Gastrocnemius medialis (tissue), 4 donors: ENCODE measurements around the gene MALRD1. TPM values are rescaled to one million over a fixed set of nuclear protein-coding genes. Genes with fewer than 3 reads are reported as not detected.

Experiments
- ATAC-seq, 2 donors: fragments of 150-250 bp; one replicate each; pipeline ENCODE4 v1.9.1; 2016
- DNase-seq, 2 donors: peaks; one replicate each; pipeline ENCODE4 v3.0.0-alpha.2; 2019
- H3K27ac ChIP-seq, 4 donors: fragments of 200-600 bp; sonication (generic); 1 replicate in 1 of 4; 2 replicates in 3 of 4; pipeline ENCODE4 v1.5.1; 2016 to 2018; ENCODE audit warnings: mild to moderate bottlenecking in 2 of 4, moderate library complexity in 1 of 4
- H3K27me3 ChIP-seq, 3 donors: fragments of 200-600 bp; sonication (generic) in 2 of 3; 1 replicate in 1 of 3; 2 replicates in 2 of 3; pipeline versions ENCODE4 v1.5.1 to v1.6.0; 2016 to 2019; ENCODE audit warnings: mild to moderate bottlenecking in 1 of 3, moderate library complexity in 1 of 3
- H3K36me3 ChIP-seq, 2 donors: fragments of 200-600 bp; sonication (generic) in 1 of 2; one replicate each; pipeline ENCODE4 v1.5.1; 2017 to 2018
- H3K4me1 ChIP-seq, 2 donors: fragments of 200-600 bp; sonication (generic) in 1 of 2; one replicate each; pipeline ENCODE4 v1.5.1; 2016 to 2017; ENCODE audit warnings: mild to moderate bottlenecking in 2 of 2
- H3K4me3 ChIP-seq, 4 donors: fragments of 200-600 bp; sonication (generic) in 3 of 4; 1 replicate in 1 of 4; 2 replicates in 3 of 4; pipeline ENCODE4 v1.5.1; 2016 to 2019; ENCODE audit warnings: mild to moderate bottlenecking in 2 of 4
- H3K9me3 ChIP-seq, 3 donors: fragments of 200-600 bp; sonication (generic) in 2 of 3; 1 replicate in 1 of 3; 2 replicates in 2 of 3; pipeline ENCODE4 v1.5.1; 2016 to 2019
- CTCF ChIP-seq, 5 experiments: fragments of 450-650 bp in 3 of 5; fragments of 200-600 bp in 2 of 5; sonication (generic) in 2 of 5; IDR thresholded peaks in 4 of 5; conservative IDR thresholded peaks in 1 of 5; 1 replicate in 4 of 5; 2 replicates in 1 of 5; pipeline ENCODE4 v1.5.1; 2016 to 2019; ENCODE audit warnings: antibody characterized with exemption in 5 of 5, mild to moderate bottlenecking in 3 of 5, moderate library complexity in 3 of 5
- POLR2A ChIP-seq, 2 donors: fragments of 450-650 bp; IDR thresholded peaks; one replicate each; pipeline ENCODE4 v1.6.1; 2017; ENCODE audit warnings: antibody characterized with exemption in 2 of 2, mild to moderate bottlenecking in 2 of 2, moderate library complexity in 2 of 2
- in situ Hi-C, 4 donors: fragments of 200-750 bp; cut with MboI; loops; one replicate each; pipeline versions ENCODE4 v1.15.0 to v1.8.0; 2017; ENCODE audit warnings: low sequenced_read_pairs in 4 of 4
- intact Hi-C: fragments of 100-400 bp; cut with DNase I; formaldehyde crosslinking; loops from one replicate; pipeline ENCODE4 v1.15.1; 2023; ENCODE audit warnings: low total_unique reads
- total RNA-seq, 4 donors: library from RNA; depleted of rRNA; stranded (reverse); fragments of >200 nt; gene quantifications; one replicate each; pipeline versions ENCODE4 v1.1.0 to v1.2.3, GENCODE V29; 2016

The MALRD1 gene
- total RNA-seq, 4 donors from 2014 or later: 0.75 TPM; not detected in 3

GRCh38 chr10:19461588-19461987 lies 413.0 kb downstream of the MALRD1 start:
- TF ChIP-seq CTCF (IDR thresholded peaks at IDR 0.05 in 4 of 5, conservative IDR thresholded peaks at IDR 0.05 in 1 of 5) (no peak), POLR2A (IDR thresholded peaks at IDR 0.05) (no peak)
- no peak overlapping the region for H3K4me3 ChIP-seq
- H3K36me3 ChIP-seq: no peaks in the 10 kb centered on the region
- H3K4me1 ChIP-seq: no peaks in the 10 kb centered on the region
- intact Hi-C loops (no loop called here), in situ Hi-C loops (no loop called here)
- no peaks in the 10 kb centered on the region for H3K27me3 ChIP-seq
- no peak overlapping the region for H3K27ac ChIP-seq
- no peaks in the 10 kb centered on the region for H3K9me3 ChIP-seq
- ATAC-seq: no peak
- DNase-seq: no peak

- DNase-seq (no peak), ATAC-seq (no peak)
- Histone ChIP-seq H3K36me3 (no peaks in the 10 kb centered on the region), H3K4me3 (no peak overlapping the region), H3K4me1 (no peaks in the 10 kb centered on the region), H3K27me3 (no peaks in the 10 kb centered on the region), H3K27ac (no peak overlapping the region), H3K9me3 (no peaks in the 10 kb centered on the region)
- intact Hi-C loops: no loop called here
- no peak for TF ChIP-seq CTCF (IDR thresholded peaks at IDR 0.05 in 4 of 5, conservative IDR thresholded peaks at IDR 0.05 in 1 of 5)
- no peak for TF ChIP-seq POLR2A (IDR thresholded peaks at IDR 0.05)
- in situ Hi-C loops: no loop called here
These were observed 418.1 kb downstream of the MALRD1 start for GRCh38 chr10:19466709-19467108.

- no peaks in the 10 kb centered on the region for H3K9me3 ChIP-seq
- H3K36me3 ChIP-seq: no peaks in the 10 kb centered on the region
- no peak overlapping the region for H3K27ac ChIP-seq
- TF ChIP-seq CTCF (IDR thresholded peaks at IDR 0.05 in 4 of 5, conservative IDR thresholded peaks at IDR 0.05 in 1 of 5) (no peak), POLR2A (IDR thresholded peaks at IDR 0.05) (no peak)
- no peak for DNase-seq
- in situ Hi-C loops (no loop called here), intact Hi-C loops (no loop called here)
- no peak for ATAC-seq
- H3K4me3 ChIP-seq: no peak overlapping the region
- no peaks in the 10 kb centered on the region for H3K27me3 ChIP-seq
- no peaks in the 10 kb centered on the region for H3K4me1 ChIP-seq
These were observed 419.8 kb downstream of the MALRD1 start for GRCh38 chr10:19468413-19468812.

GRCh38 chr10:19469521-19469920 lies 420.9 kb downstream of the MALRD1 start:
- H3K4me3 ChIP-seq: no peak overlapping the region
- H3K27me3 ChIP-seq: no peaks in the 10 kb centered on the region
- TF ChIP-seq POLR2A (IDR thresholded peaks at IDR 0.05) (no peak), CTCF (IDR thresholded peaks at IDR 0.05 in 4 of 5, conservative IDR thresholded peaks at IDR 0.05 in 1 of 5) (no peak)
- no peak overlapping the region for H3K27ac ChIP-seq
- intact Hi-C loops: no loop called here
- H3K36me3 ChIP-seq: no peaks in the 10 kb centered on the region
- no peaks in the 10 kb centered on the region for H3K9me3 ChIP-seq
- no peak for DNase-seq
- no peaks in the 10 kb centered on the region for H3K4me1 ChIP-seq
- in situ Hi-C loops: no loop called here
- no peak for ATAC-seq

- Histone ChIP-seq H3K27ac (no peak overlapping the region), H3K36me3 (no peaks in the 10 kb centered on the region), H3K4me3 (no peak overlapping the region), H3K27me3 (no peaks in the 10 kb centered on the region), H3K9me3 (no peaks in the 10 kb centered on the region), H3K4me1 (no peaks in the 10 kb centered on the region)
- in situ Hi-C loops: no loop called here
- DNase-seq (no peak), ATAC-seq (no peak)
- no peak for TF ChIP-seq POLR2A (IDR thresholded peaks at IDR 0.05)
- TF ChIP-seq CTCF (IDR thresholded peaks at IDR 0.05 in 4 of 5, conservative IDR thresholded peaks at IDR 0.05 in 1 of 5): no peak
- intact Hi-C loops: loop anchor here (10.0 kb wide), 1 partner anchor 205 kb away; no protein-coding TSS in a partner anchor
These were observed 431.3 kb downstream of the MALRD1 start for GRCh38 chr10:19479854-19480253.
